BJ (cell line): Measurements from ENCODE around the gene ADARB1. TPM values are rescaled to one million over a fixed set of nuclear protein-coding genes. Genes with fewer than 3 reads are reported as not detected.

ENCODE experiments used
- CTCF ChIA-PET: fragments of 350-600 bp; formaldehyde crosslinking; extraction: SDS; loops from one replicate; lab custom pipeline; 2021; ENCODE audit warnings: antibody characterized with exemption, inconsistent platforms; lab: Yijun Ruan, JAX
- POLR2A ChIA-PET: fragments of 300-600 bp; sonication (Branson Sonifier 250); formaldehyde crosslinking; extraction: SDS; loops from one replicate; lab custom pipeline; 2021; ENCODE audit warnings: antibody characterized with exemption; lab: Charles Lee
- DNase-seq: peaks from one replicate; pipeline ENCODE4 v3.0.0-alpha.2; 2011; ENCODE audit warnings: low read depth
- H3K27me3 ChIP-seq: 2 replicates; pipeline ENCODE4 v1.6.0; 2011; ENCODE audit warnings: low read length; ENCODE audit not compliant: control insufficient read depth, insufficient read depth
- H3K36me3 ChIP-seq: 2 replicates; pipeline ENCODE4 v1.5.1; 2011; ENCODE audit warnings: low read length; ENCODE audit not compliant: control insufficient read depth, insufficient read depth
- H3K4me3 ChIP-seq: 2 replicates; pipeline ENCODE4 v1.5.1; 2011; ENCODE audit warnings: low read depth, mild to moderate bottlenecking, control low read depth, low read length
- CTCF ChIP-seq: IDR thresholded peaks from 2 replicates; pipeline ENCODE4 v1.5.1; 2011; ENCODE audit warnings: low read depth, mild to moderate bottlenecking, control low read depth, inconsistent platforms, low read length, moderate library complexity; ENCODE audit not compliant: insufficient read depth
- polyA plus RNA-seq: library from polyadenylated mRNA; depleted of rRNA; stranded (reverse); fragments of >200 nt; gene quantifications from 2 replicates; pipeline ENCODE4 v1.2.3, GENCODE V29; 2011

ADARB1 gene
- polyA plus RNA-seq, 1 experiment: 10.9 TPM

- CTCF ChIA-PET: interaction anchor here (0.9 to 2.5 kb wide), 5 partner anchors 12 to 91 kb away, joined by 3 to 15 read pairs (median 5); no protein-coding TSS in a partner anchor
- POLR2A ChIA-PET: interaction anchor here (0.8 kb wide), 1 partner anchor 61 kb away, joined by 3 read pairs; no protein-coding TSS in a partner anchor
- peaks cover 10% of the 10 kb centered on the region for H3K27me3 ChIP-seq
Observed at GRCh38 chr21:45228656-45229240, 154.4 kb downstream of the ADARB1 start.

GRCh38 chr21:45231705-45232104 is 157.3 kb downstream of the ADARB1 start:
- ChIA-PET CTCF (interaction anchor here (1.6 to 2.5 kb wide), 2 partner anchors 20 to 91 kb away, joined by 3 to 8 read pairs; no protein-coding TSS in a partner anchor), POLR2A (no interaction called here)
- no peak for DNase-seq
- Histone ChIP-seq H3K4me3 (no peak overlapping the region), H3K36me3 (no peaks in the 10 kb centered on the region), H3K27me3 (peaks cover 10% of the 10 kb centered on the region)
- no peak for TF ChIP-seq CTCF

More at GRCh38 chr21:45228656-45229240, 154.4 kb downstream of the ADARB1 start:
- no peak for TF ChIP-seq CTCF
- Histone ChIP-seq H3K36me3 (no peaks in the 10 kb centered on the region), H3K4me3 (no peak overlapping the region)
- no peak for DNase-seq

GRCh38 chr21:45234127-45234526 is 159.7 kb downstream of the ADARB1 start:
- H3K36me3 ChIP-seq: no peaks in the 10 kb centered on the region
- H3K27me3 ChIP-seq: peaks cover 12% of the 10 kb centered on the region
- ChIA-PET POLR2A (no interaction called here), CTCF (interaction anchor here (1.0 to 2.5 kb wide), 3 partner anchors 15 to 97 kb away, joined by 3 to 8 read pairs (median 5); no protein-coding TSS in a partner anchor)
- DNase-seq: no peak
- H3K4me3 ChIP-seq: no peak overlapping the region
- TF ChIP-seq CTCF: no peak

- no peak for TF ChIP-seq CTCF
- CTCF ChIA-PET: interaction anchor here (1.5 kb wide), 1 partner anchor 98 kb away, joined by 5 read pairs; no protein-coding TSS in a partner anchor
- Histone ChIP-seq H3K4me3 (no peak overlapping the region), H3K36me3 (no peaks in the 10 kb centered on the region), H3K27me3 (peaks cover 12% of the 10 kb centered on the region)
- POLR2A ChIA-PET: interaction anchor here (0.6 kb wide), 1 partner anchor 27 kb away, joined by 3 read pairs; no protein-coding TSS in a partner anchor
- DNase-seq: no peak
Observed at GRCh38 chr21:45234965-45235364, 160.6 kb downstream of the ADARB1 start.

GRCh38 chr21:45235488-45235887 is 161.1 kb downstream of the ADARB1 start:
- Histone ChIP-seq H3K4me3 (no peak overlapping the region), H3K36me3 (no peaks in the 10 kb centered on the region), H3K27me3 (peaks cover 12% of the 10 kb centered on the region)
- ChIA-PET POLR2A (no interaction called here), CTCF (no interaction called here)
- DNase-seq: no peak
- no peak for TF ChIP-seq CTCF
